OCI-LY1 (cell line): Measurements from ENCODE around the gene CPLX1.

Source experiments
- H2AFZ ChIP-seq: fragments of 200-600 bp; sonication (generic), shearing (Covaris generic); 2 replicates; pipeline ENCODE4 v1.6.0; 2014; ENCODE audit warnings: antibody characterized with exemption, mild to moderate bottlenecking, low read length
- H3F3A ChIP-seq: fragments of 200-600 bp; sonication (generic), shearing (Covaris generic); 2 replicates; pipeline ENCODE4 v1.6.0; 2014; ENCODE audit warnings: mild to moderate bottlenecking, antibody characterized with exemption, low read length, moderate library complexity; ENCODE audit not compliant: insufficient read depth
- H3K27ac ChIP-seq: fragments of 200-600 bp; sonication (generic); 2 replicates; pipeline ENCODE4 v1.5.1; 2014; ENCODE audit warnings: low read length, mixed run types, mild to moderate bottlenecking, low read depth; ENCODE audit not compliant: poor library complexity, severe bottlenecking
- H3K27me3 ChIP-seq: fragments of 200-600 bp; sonication (generic); 2 replicates; pipeline ENCODE4 v1.6.0; 2014; ENCODE audit warnings: antibody characterized with exemption, mild to moderate bottlenecking, low read length, moderate library complexity; ENCODE audit not compliant: insufficient read depth
- H3K36me3 ChIP-seq: fragments of 200-600 bp; sonication (generic); 2 replicates; pipeline ENCODE4 v1.6.1; 2014; ENCODE audit warnings: mild to moderate bottlenecking, antibody characterized with exemption, low read length, moderate library complexity, mixed read lengths; ENCODE audit not compliant: insufficient read depth
- H3K4me1 ChIP-seq: fragments of 200-600 bp; sonication (generic); 2 replicates; pipeline ENCODE4 v1.5.1; 2014; ENCODE audit warnings: mild to moderate bottlenecking, low read length, moderate library complexity; ENCODE audit not compliant: insufficient read depth, severe bottlenecking
- H3K4me2 ChIP-seq: fragments of 200-600 bp; sonication (generic), shearing (Covaris generic); 2 replicates; pipeline ENCODE4 v1.6.1; 2014; ENCODE audit warnings: low read length
- H3K4me3 ChIP-seq: fragments of 200-600 bp; sonication (generic); 2 replicates; pipeline ENCODE4 v1.5.1; 2014; ENCODE audit warnings: low read length, low read depth, mild to moderate bottlenecking, mixed read lengths; ENCODE audit not compliant: poor library complexity, severe bottlenecking
- H3K79me2 ChIP-seq: fragments of 200-600 bp; shearing (Covaris generic); 2 replicates; pipeline ENCODE4 v1.6.1; 2016; ENCODE audit warnings: mixed run types, low read length, mixed read lengths; ENCODE audit not compliant: insufficient read depth
- H3K9ac ChIP-seq: fragments of 200-600 bp; sonication (generic), shearing (Covaris generic); 2 replicates; pipeline ENCODE4 v1.6.1; 2014; ENCODE audit warnings: mild to moderate bottlenecking, low read length, mixed read lengths
- H3K9me2 ChIP-seq: fragments of 200-600 bp; sonication (generic), shearing (Covaris generic); 2 replicates; pipeline ENCODE4 v1.6.1; 2014; ENCODE audit warnings: low read depth, mild to moderate bottlenecking, low read length, mixed read lengths
- H3K9me3 ChIP-seq: fragments of 200-600 bp; shearing (Covaris generic); 2 replicates; pipeline ENCODE4 v1.6.1; 2014; ENCODE audit warnings: low read length, mixed read lengths
- H4K20me1 ChIP-seq: fragments of 200-600 bp; sonication (generic), shearing (Covaris generic); 2 replicates; pipeline ENCODE4 v1.6.0; 2016; ENCODE audit warnings: mild to moderate bottlenecking, low read length; ENCODE audit not compliant: insufficient read depth
- CTCF ChIP-seq: fragments of 200-600 bp; sonication (generic), shearing (Covaris generic); IDR thresholded peaks from 2 replicates; pipeline ENCODE4 v1.5.1; 2017; ENCODE audit warnings: mild to moderate bottlenecking, antibody characterized with exemption, low read length, moderate library complexity, mixed read lengths
- EZH2 ChIP-seq: fragments of 200-600 bp; sonication (generic), shearing (Covaris generic); IDR thresholded peaks from 2 replicates; pipeline ENCODE4 v1.8.0; 2017; ENCODE audit warnings: borderline replicate concordance, mixed run types, mild to moderate bottlenecking, antibody characterized with exemption, low read length, moderate library complexity, mixed read lengths

Gene CPLX1

GRCh38 chr4:859496-859895, 33.6 kb upstream of the CPLX1 start:
- Histone ChIP-seq H3K4me1 (no peaks in the 10 kb centered on the region), H4K20me1 (no peaks in the 10 kb centered on the region), H3K9ac (no peak overlapping the region), H3K4me2 (no peak overlapping the region), H3K27me3 (no peaks in the 10 kb centered on the region), H2AFZ (no peak overlapping the region), H3K79me2 (no peaks in the 10 kb centered on the region), H3K9me2 (no peaks in the 10 kb centered on the region), H3K27ac (no peak overlapping the region), H3K9me3 (no peaks in the 10 kb centered on the region), H3K36me3 (peaks cover 17% of the 10 kb centered on the region; the same call in 1 of the 2 replicates), H3F3A (0 out of 2 replicates have a peak, but pooled peaks cover 5% of the 10 kb centered on the region), H3K4me3 (no peak overlapping the region)
- TF ChIP-seq EZH2, result no peak
- TF ChIP-seq CTCF, result no peak

GRCh38 chr4:858831-859451, 33.0 kb upstream of the CPLX1 start:
- no peak for TF ChIP-seq CTCF
- TF ChIP-seq EZH2, result no peak
- Histone ChIP-seq H3K4me1 (no peaks in the 10 kb centered on the region), H3K4me3 (no peak overlapping the region), H3K4me2 (no peak overlapping the region), H3K79me2 (no peaks in the 10 kb centered on the region), H3K36me3 (peaks cover 17% of the 10 kb centered on the region; the same call in 1 of the 2 replicates), H4K20me1 (no peaks in the 10 kb centered on the region), H3K9ac (no peak overlapping the region), H2AFZ (no peak overlapping the region), H3K27me3 (no peaks in the 10 kb centered on the region), H3K27ac (no peak overlapping the region), H3K9me3 (no peaks in the 10 kb centered on the region), H3K9me2 (no peaks in the 10 kb centered on the region), H3F3A (0 out of 2 replicates have a peak, but pooled peaks cover 5% of the 10 kb centered on the region)

- H3K9ac ChIP-seq, result no peak overlapping the region
- H3K27me3 ChIP-seq, result no peaks in the 10 kb centered on the region
- peaks cover 17% of the 10 kb centered on the region; the same call in 1 of the 2 replicates for H3K36me3 ChIP-seq
- no peaks in the 10 kb centered on the region for H3K79me2 ChIP-seq
- H3K9me3 ChIP-seq, result no peaks in the 10 kb centered on the region
- H3K4me2 ChIP-seq, result no peak overlapping the region
- no peak overlapping the region for H2AFZ ChIP-seq
- TF ChIP-seq CTCF, result no peak
- TF ChIP-seq EZH2, result no peak
- H4K20me1 ChIP-seq, result no peaks in the 10 kb centered on the region
- H3F3A ChIP-seq, result 0 out of 2 replicates have a peak, but pooled peaks cover 5% of the 10 kb centered on the region
- no peaks in the 10 kb centered on the region for H3K9me2 ChIP-seq
- no peaks in the 10 kb centered on the region for H3K4me1 ChIP-seq
- no peak overlapping the region for H3K27ac ChIP-seq
- H3K4me3 ChIP-seq, result no peak overlapping the region
Observed at GRCh38 chr4:858041-858481, 32.1 kb upstream of the CPLX1 start.
